B cell (primary cell): ENCODE data around the gene L3MBTL4. TPM values are rescaled to one million over a fixed set of nuclear protein-coding genes. Genes with fewer than 3 reads are reported as not detected.

ENCODE experiments used
- ATAC-seq: fragments of 200-7000 bp; cut with Tn5 transposase; one replicate; pipeline ENCODE4 v1.10.0; 2021; ENCODE audit warnings: low read depth, mild to moderate bottlenecking, moderate number of reproducible peaks, moderate library complexity
- CTCF ChIA-PET: fragments of 350-600 bp; sonication (Branson Sonifier 250); formaldehyde crosslinking; loops from one replicate; lab custom pipeline; 2021; ENCODE audit warnings: antibody characterized with exemption, inconsistent platforms; lab: Charles Lee
- POLR2A ChIA-PET: fragments of 350-600 bp; sonication (Branson Sonifier 250); formaldehyde crosslinking; loops from one replicate; lab custom pipeline; 2021; ENCODE audit warnings: antibody characterized with exemption; lab: Charles Lee
- DNase-seq: peaks from one replicate; pipeline ENCODE4 v3.0.0; 2013
- H2AFZ ChIP-seq: 2 replicates; pipeline ENCODE4 v1.6.1; 2012; ENCODE audit warnings: mild to moderate bottlenecking, low read depth, low read length; ENCODE audit not compliant: insufficient read depth, poor library complexity, severe bottlenecking
- H3K27ac ChIP-seq, 2 donors: 1 replicate in 1 of 2; 2 replicates in 1 of 2; pipeline ENCODE4 v1.5.1; 2012 to 2013; ENCODE audit warnings: low read length in 2 of 2, mild to moderate bottlenecking in 2 of 2, moderate library complexity in 1 of 2
- H3K27me3 ChIP-seq, 4 experiments: fragments of 200-600 bp in 1 of 4; sonication (generic) in 1 of 4; replicated peaks in 1 of 4; 1 replicate in 2 of 4; 2 replicates in 2 of 4; pipeline versions ENCODE4 v1.6.1 to v1.7.0; 2013 to 2016; ENCODE audit warnings: low read length in 3 of 4, mild to moderate bottlenecking in 2 of 4, mixed read lengths in 1 of 4, moderate library complexity in 1 of 4; ENCODE audit not compliant: insufficient read depth in 4 of 4, control insufficient read depth in 3 of 4; ENCODE audit errors: control extremely low read depth in 1 of 4
- H3K36me3 ChIP-seq, 2 experiments: replicated peaks in 1 of 2; 1 replicate in 1 of 2; 2 replicates in 1 of 2; pipeline versions ENCODE4 v1.6.1 to v1.7.1; 2013; ENCODE audit warnings: low read length in 1 of 2; ENCODE audit not compliant: insufficient read depth in 2 of 2, control insufficient read depth in 1 of 2; ENCODE audit errors: control extremely low read depth in 1 of 2, extremely low read depth in 1 of 2
- H3K4me1 ChIP-seq, 2 donors: fragments of 200-600 bp in 1 of 2; sonication (generic) in 1 of 2; 1 replicate in 1 of 2; 2 replicates in 1 of 2; pipeline versions ENCODE4 v1.5.1 to v1.6.1; 2013 to 2017; ENCODE audit warnings: low read length in 2 of 2; ENCODE audit not compliant: control insufficient read depth in 2 of 2, insufficient read depth in 2 of 2
- H3K4me2 ChIP-seq: replicated peaks from 2 replicates; pipeline ENCODE3; 2012; ENCODE audit warnings: mild to moderate bottlenecking, low read depth, low read length; ENCODE audit not compliant: poor library complexity, severe bottlenecking
- H3K4me3 ChIP-seq, 5 experiments: fragments of 200-600 bp in 1 of 5; sonication (generic) in 1 of 5; 1 replicate in 3 of 5; 2 replicates in 2 of 5; pipeline versions ENCODE4 v1.5.1 to v1.7.0; 2011 to 2016; ENCODE audit warnings: low read length in 4 of 5, mild to moderate bottlenecking in 4 of 5, low read depth in 2 of 5, control low read depth in 1 of 5, moderate library complexity in 1 of 5; ENCODE audit not compliant: insufficient read depth in 1 of 5; ENCODE audit errors: control extremely low read depth in 1 of 5, extremely low read depth in 1 of 5
- H3K79me2 ChIP-seq: fragments of 200-600 bp; sonication (generic); one replicate; pipeline ENCODE4 v1.6.0; 2016; ENCODE audit warnings: low read length; ENCODE audit not compliant: control insufficient read depth, insufficient read depth
- H3K9ac ChIP-seq: fragments of 200-600 bp; sonication (generic); 2 replicates; pipeline ENCODE4 v1.6.1; 2017; ENCODE audit warnings: mild to moderate bottlenecking, low read length, moderate library complexity
- H3K9me3 ChIP-seq, 3 donors: one replicate each; pipeline versions ENCODE4 v1.6.1 to v1.7.1; 2013; ENCODE audit warnings: low read length in 2 of 3; ENCODE audit not compliant: control insufficient read depth in 2 of 3, insufficient read depth in 1 of 3; ENCODE audit errors: control extremely low read depth in 1 of 3
- H4K20me1 ChIP-seq: 2 replicates; pipeline ENCODE4 v1.6.0; 2012; ENCODE audit warnings: mild to moderate bottlenecking, low read length; ENCODE audit not compliant: insufficient read depth, control insufficient read depth, poor library complexity, severe bottlenecking
- H3K27ac Mint-ChIP-seq: one replicate; pipeline ENCODE4 v1.8.0; 2021; ENCODE audit warnings: mixed read lengths
- H3K27me3 Mint-ChIP-seq: one replicate; pipeline ENCODE4 v1.8.0; 2021; ENCODE audit warnings: mixed read lengths
- H3K4me1 Mint-ChIP-seq: one replicate; pipeline ENCODE4 v1.8.0; 2021; ENCODE audit warnings: mixed read lengths
- H3K4me3 Mint-ChIP-seq: one replicate; pipeline ENCODE4 v1.8.0; 2021; ENCODE audit warnings: mixed read lengths
- H3K9me3 Mint-ChIP-seq: one replicate; pipeline ENCODE4 v1.8.0; 2022; ENCODE audit warnings: mixed read lengths; ENCODE audit not compliant: insufficient read depth
- CTCF ChIP-seq: fragments of 200-600 bp; IDR thresholded peaks from one replicate; pipeline ENCODE4 v1.8.0; 2022; ENCODE audit warnings: antibody characterized with exemption, mild to moderate bottlenecking
- EZH2 ChIP-seq: IDR thresholded peaks from 2 replicates; pipeline ENCODE4 v1.6.1; 2012; ENCODE audit warnings: borderline replicate concordance, low read depth, mild to moderate bottlenecking, moderate library complexity, low read length; ENCODE audit not compliant: insufficient read depth, poor library complexity, severe bottlenecking
- WGBS: methylation state at CpG from one replicate; pipeline ENCODE4 v1.1.5; 2013; ENCODE audit warnings: missing lambda C conversion rate; ENCODE audit not compliant: insufficient coverage; 5-methylcytosine and 5-hydroxymethylcytosine counted together
- intact Hi-C: fragments of 100-400 bp; cut with micrococcal nuclease; formaldehyde crosslinking; loops from one replicate; pipeline ENCODE4 v1.10.0; 2022
- polyA plus RNA-seq: library from polyadenylated mRNA; depleted of rRNA; stranded (reverse); fragments of >200 nt; gene quantifications from 2 replicates; pipeline ENCODE4 v1.2.3, GENCODE V29; 2012
- total RNA-seq, 2 donors: library from RNA; stranded (reverse); fragments of 120-200 nt in 1 of 2; gene quantifications; 1 replicate in 1 of 2; 2 replicates in 1 of 2; pipeline versions ENCODE4 v1.2.3 to v1.2.4, GENCODE V29; 2013 to 2022

L3MBTL4 gene
- total and polyA plus RNA-seq, 2 donors (not counting 1 experiment from before 2014, with no cell fraction given) = 3.0 to 11.9 TPM

- no peaks in the 10 kb centered on the region for H3K4me1 Mint-ChIP-seq
- intact Hi-C loops = no loop called here
- Histone ChIP-seq H3K9ac (no peak overlapping the region), H3K4me2 (no peak overlapping the region), H3K36me3 (no peaks in the 10 kb centered on the region), H3K27ac (no peak overlapping the region), H2AFZ (no peak overlapping the region), H3K4me3 (no peak overlapping the region), H3K4me1 (no peaks in the 10 kb centered on the region), H3K27me3 (no peaks in the 10 kb centered on the region), H3K79me2 (no peaks in the 10 kb centered on the region), H3K9me3 (peaks cover 0 to 6% (median 3%) of the 10 kb centered on the region in 3 donors), H4K20me1 (no peaks in the 10 kb centered on the region)
- TF ChIP-seq CTCF (no peak), EZH2 (no peak)
- ChIA-PET POLR2A (no interaction called here), CTCF (no interaction called here)
- ATAC-seq (no peak), DNase-seq (no peak)
- H3K9me3 Mint-ChIP-seq = peaks cover 3% of the 10 kb centered on the region
- no peaks in the 10 kb centered on the region for H3K27me3 Mint-ChIP-seq
- no peak overlapping the region for H3K4me3 Mint-ChIP-seq
- no peak overlapping the region for H3K27ac Mint-ChIP-seq
Measured at GRCh38 chr18:6044773-6045172, 369.9 kb downstream of the L3MBTL4 start.

GRCh38 chr18:6044319-6044718 is 370.4 kb downstream of the L3MBTL4 start:
- no peak for ATAC-seq
- WGBS = no CpG with 5 or more reads among the region's 1 CpG
- Histone ChIP-seq H3K27ac (no peak overlapping the region), H4K20me1 (no peaks in the 10 kb centered on the region), H3K4me2 (no peak overlapping the region), H3K9me3 (peaks cover 0 to 6% (median 3%) of the 10 kb centered on the region in 3 donors), H2AFZ (no peak overlapping the region), H3K79me2 (no peaks in the 10 kb centered on the region), H3K9ac (no peak overlapping the region), H3K36me3 (no peaks in the 10 kb centered on the region), H3K4me1 (no peaks in the 10 kb centered on the region), H3K4me3 (no peak overlapping the region), H3K27me3 (no peaks in the 10 kb centered on the region)
- H3K4me1 Mint-ChIP-seq = no peaks in the 10 kb centered on the region
- H3K9me3 Mint-ChIP-seq = peaks cover under 1% of the 10 kb centered on the region
- ChIA-PET CTCF (no interaction called here), POLR2A (no interaction called here)
- no peaks in the 10 kb centered on the region for H3K27me3 Mint-ChIP-seq
- DNase-seq = no peak
- TF ChIP-seq CTCF (no peak), EZH2 (no peak)
- no peak overlapping the region for H3K27ac Mint-ChIP-seq
- intact Hi-C loops = no loop called here
- no peak overlapping the region for H3K4me3 Mint-ChIP-seq
